Endodermal cell (in vitro differentiated cells): Measurements from ENCODE around the gene SPOP. TPM values are rescaled to one million over a fixed set of nuclear protein-coding genes. Genes with fewer than 3 reads are reported as not detected.

ENCODE experiments used
- DNase-seq: peaks from one replicate; pipeline ENCODE4 v3.0.0-alpha.2; 2017
- H3K27ac ChIP-seq: 2 replicates; pipeline ENCODE4 v1.5.1; 2013; ENCODE audit warnings: mild to moderate bottlenecking, low read depth, low read length, moderate library complexity
- H3K27me3 ChIP-seq: 2 replicates; pipeline ENCODE4 v1.6.1; 2013; ENCODE audit warnings: mild to moderate bottlenecking, low read length, moderate library complexity; ENCODE audit not compliant: insufficient read depth, control insufficient read depth, poor library complexity, severe bottlenecking
- H3K36me3 ChIP-seq: 2 replicates; pipeline ENCODE4 v1.7.0; 2013; ENCODE audit warnings: mild to moderate bottlenecking, low read length, moderate library complexity; ENCODE audit not compliant: control insufficient read depth, insufficient read depth
- H3K4me1 ChIP-seq: one replicate; pipeline ENCODE4 v1.7.0; 2013; ENCODE audit warnings: low read length; ENCODE audit not compliant: control insufficient read depth, insufficient read depth
- H3K4me3 ChIP-seq: 2 replicates; pipeline ENCODE4 v1.5.1; 2013; ENCODE audit warnings: mild to moderate bottlenecking, low read length, moderate library complexity
- H3K9ac ChIP-seq: 2 replicates; pipeline ENCODE4 v1.6.1; 2013; ENCODE audit warnings: mild to moderate bottlenecking, low read length, moderate library complexity; ENCODE audit not compliant: poor library complexity, severe bottlenecking; ENCODE audit errors: extremely low read depth
- H3K9me3 ChIP-seq: 2 replicates; pipeline ENCODE4 v1.6.1; 2013; ENCODE audit warnings: mild to moderate bottlenecking, low read length, moderate library complexity; ENCODE audit not compliant: control insufficient read depth
- H3K27ac Mint-ChIP-seq: 2 replicates; pipeline ENCODE4 v1.8.0; 2020; ENCODE audit warnings: mixed read lengths
- H3K27me3 Mint-ChIP-seq: 2 replicates; pipeline ENCODE4 v1.8.0; 2021; ENCODE audit warnings: mild to moderate bottlenecking, mixed read lengths; ENCODE audit not compliant: insufficient read depth
- H3K36me3 Mint-ChIP-seq: 2 replicates; pipeline ENCODE4 v1.8.0; 2020; ENCODE audit warnings: low read depth, mixed read lengths
- H3K4me1 Mint-ChIP-seq: 2 replicates; pipeline ENCODE4 v1.8.0; 2020; ENCODE audit warnings: mixed read lengths
- H3K4me3 Mint-ChIP-seq: 2 replicates; pipeline ENCODE4 v1.8.0; 2020; ENCODE audit warnings: mild to moderate bottlenecking, moderate library complexity, mixed read lengths
- H3K9me3 Mint-ChIP-seq: 2 replicates; pipeline ENCODE4 v1.8.0; 2020; ENCODE audit warnings: mild to moderate bottlenecking, mixed read lengths
- WGBS, 2 experiments: methylation state at CpG; one replicate each; pipeline versions ENCODE4 v1.1.5 to v1.1.7; 2013; ENCODE audit warnings: missing lambda C conversion rate in 2 of 2, mixed read lengths in 1 of 2; ENCODE audit not compliant: insufficient coverage in 1 of 2, insufficient read length in 1 of 2; 5-methylcytosine and 5-hydroxymethylcytosine counted together
- total RNA-seq, 2 donors: library from RNA; stranded (reverse); fragmentation: NEBNext Ultra II Directional in 1 of 2; extraction: Animal tissue kit (Norgen Biotek cat#: 25700) in 1 of 2; gene quantifications; 2 replicates in 1 of 2; 3 replicates in 1 of 2; pipeline ENCODE4 v1.2.1, GENCODE V29; 2021
- TF ChIP-seq, protein P1 (sequence below): fragments of 200-600 bp; sonication (generic); conservative IDR thresholded peaks from 2 replicates; pipeline ENCODE4 v1.5.0; 2021; ENCODE audit warnings: antibody characterized with exemption, mild to moderate bottlenecking

The SPOP gene
- total RNA-seq, 2 donors from 2014 or later = 39.9 to 41.3 TPM

DNA sequence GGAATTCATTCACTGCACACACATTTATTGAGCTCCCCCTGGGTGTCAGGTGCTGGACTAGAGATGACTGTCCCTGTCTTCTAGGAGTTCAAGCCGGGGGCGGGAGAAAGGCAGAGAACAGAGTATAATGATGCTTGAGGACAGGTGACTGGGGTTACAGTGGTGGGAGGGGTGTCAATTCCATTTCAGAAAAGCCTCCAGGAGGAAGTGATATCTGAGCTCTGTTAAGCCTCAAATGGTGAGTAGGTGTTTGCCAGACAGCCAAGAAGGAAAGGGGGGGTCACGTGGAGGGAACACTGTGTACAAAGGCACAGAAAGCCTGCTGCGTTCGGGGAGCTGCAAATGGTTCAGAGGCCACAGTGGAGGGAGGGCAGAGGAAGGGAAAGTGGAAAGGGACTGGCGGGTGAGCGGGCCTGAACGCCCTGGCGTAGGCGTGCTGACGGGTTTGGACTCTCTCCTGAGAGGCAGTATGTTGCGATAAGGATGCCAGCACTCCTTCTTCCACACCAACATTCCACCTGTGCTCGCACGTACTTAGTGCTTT lies 111.9 kb downstream of the SPOP start:
- no peak overlapping the region for H3K9ac ChIP-seq
- no peaks in the 10 kb centered on the region for H3K36me3 ChIP-seq
- no peaks in the 10 kb centered on the region for H3K9me3 ChIP-seq
- DNase-seq = no peak
- Mint-ChIP-seq H3K4me3 (no peak overlapping the region), H3K27me3 (peaks cover 39% of the 10 kb centered on the region), H3K9me3 (no peaks in the 10 kb centered on the region), H3K27ac (no peak overlapping the region), H3K36me3 (no peaks in the 10 kb centered on the region), H3K4me1 (peaks cover 6% of the 10 kb centered on the region)
- H3K4me1 ChIP-seq = no peaks in the 10 kb centered on the region
- H3K27me3 ChIP-seq = peaks cover 21% of the 10 kb centered on the region
- 78 to 81% methylated on average over 4 to 14 of the region's 14 CpGs for WGBS, 2 experiments
- TF ChIP-seq, protein P1, sequence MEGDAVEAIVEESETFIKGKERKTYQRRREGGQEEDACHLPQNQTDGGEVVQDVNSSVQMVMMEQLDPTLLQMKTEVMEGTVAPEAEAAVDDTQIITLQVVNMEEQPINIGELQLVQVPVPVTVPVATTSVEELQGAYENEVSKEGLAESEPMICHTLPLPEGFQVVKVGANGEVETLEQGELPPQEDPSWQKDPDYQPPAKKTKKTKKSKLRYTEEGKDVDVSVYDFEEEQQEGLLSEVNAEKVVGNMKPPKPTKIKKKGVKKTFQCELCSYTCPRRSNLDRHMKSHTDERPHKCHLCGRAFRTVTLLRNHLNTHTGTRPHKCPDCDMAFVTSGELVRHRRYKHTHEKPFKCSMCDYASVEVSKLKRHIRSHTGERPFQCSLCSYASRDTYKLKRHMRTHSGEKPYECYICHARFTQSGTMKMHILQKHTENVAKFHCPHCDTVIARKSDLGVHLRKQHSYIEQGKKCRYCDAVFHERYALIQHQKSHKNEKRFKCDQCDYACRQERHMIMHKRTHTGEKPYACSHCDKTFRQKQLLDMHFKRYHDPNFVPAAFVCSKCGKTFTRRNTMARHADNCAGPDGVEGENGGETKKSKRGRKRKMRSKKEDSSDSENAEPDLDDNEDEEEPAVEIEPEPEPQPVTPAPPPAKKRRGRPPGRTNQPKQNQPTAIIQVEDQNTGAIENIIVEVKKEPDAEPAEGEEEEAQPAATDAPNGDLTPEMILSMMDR = no peak
- no peak overlapping the region for H3K27ac ChIP-seq
- no peak overlapping the region for H3K4me3 ChIP-seq

DNA sequence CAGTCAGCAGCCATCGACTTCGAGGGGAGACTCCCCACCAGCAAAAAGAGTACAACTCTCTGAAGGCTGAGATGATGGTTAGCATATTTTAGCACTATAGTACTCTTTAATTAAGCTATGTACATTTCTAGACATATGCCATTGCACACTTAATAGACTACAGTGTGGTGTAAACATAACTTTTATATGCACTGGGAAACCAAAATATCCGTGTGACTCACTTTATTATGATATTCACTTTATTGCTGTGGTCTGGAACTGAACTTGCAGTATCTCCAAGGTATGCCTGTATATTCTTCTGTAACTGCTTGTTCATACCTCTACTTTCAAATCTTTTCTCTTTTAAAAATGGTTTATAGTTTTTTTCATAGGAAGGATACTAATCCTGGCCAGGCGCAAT lies 113.3 kb downstream of the SPOP start:
- H3K27me3 Mint-ChIP-seq = peaks cover 30% of the 10 kb centered on the region
- no peaks in the 10 kb centered on the region for H3K4me1 ChIP-seq
- H3K4me1 Mint-ChIP-seq = peaks cover 6% of the 10 kb centered on the region
- H3K4me3 Mint-ChIP-seq = no peak overlapping the region
- TF ChIP-seq, protein P1 = no peak
- no peak overlapping the region for H3K27ac Mint-ChIP-seq
- H3K9me3 Mint-ChIP-seq = no peaks in the 10 kb centered on the region
- H3K27me3 ChIP-seq = peaks cover 16% of the 10 kb centered on the region
- no peaks in the 10 kb centered on the region for H3K9me3 ChIP-seq
- no peaks in the 10 kb centered on the region for H3K36me3 Mint-ChIP-seq
- DNase-seq = no peak
- WGBS, 2 experiments = 95 to 100% methylated on average over 2 to 4 of the region's 4 CpGs
- H3K9ac ChIP-seq = no peak overlapping the region
- no peaks in the 10 kb centered on the region for H3K36me3 ChIP-seq
- H3K4me3 ChIP-seq = no peak overlapping the region
- H3K27ac ChIP-seq = no peak overlapping the region

DNA sequence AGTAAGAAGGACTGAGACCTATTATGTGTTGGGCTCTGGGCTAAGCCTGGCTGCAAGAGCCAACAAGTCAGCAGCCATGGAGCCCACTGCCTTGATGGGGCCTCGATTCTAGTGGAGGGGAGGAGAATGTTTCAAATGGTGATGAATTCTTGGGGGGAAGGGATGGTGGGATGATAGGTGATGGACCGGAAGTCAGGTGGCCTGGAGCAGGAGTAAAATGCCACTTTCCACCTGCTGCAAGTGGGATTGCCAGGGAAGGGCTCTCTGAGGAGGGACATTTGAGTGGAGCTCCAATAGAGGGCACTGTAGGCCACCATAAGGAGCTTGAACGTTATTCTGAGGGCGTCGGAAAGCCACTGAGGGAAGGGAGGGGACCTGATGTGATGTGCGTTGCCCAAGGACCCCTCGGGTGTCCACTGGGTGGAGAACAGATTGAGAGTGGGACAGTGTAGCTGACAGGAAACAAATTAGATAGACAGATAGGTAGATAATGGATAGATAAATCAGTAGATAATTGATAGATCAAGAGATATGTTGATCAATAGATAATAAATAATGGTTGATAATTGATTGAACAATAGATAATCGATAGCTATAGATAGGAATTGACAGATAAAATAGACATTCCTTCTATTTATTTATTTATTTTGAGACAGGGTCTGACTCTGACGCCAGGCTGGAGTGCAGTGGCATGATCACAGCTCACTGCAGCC lies 120.4 kb downstream of the SPOP start:
- DNase-seq = peak; percentile 87
- Mint-ChIP-seq H3K4me3 (no peak overlapping the region), H3K4me1 (no peaks in the 10 kb centered on the region), H3K36me3 (no peaks in the 10 kb centered on the region), H3K27me3 (peaks cover 23% of the 10 kb centered on the region), H3K9me3 (no peaks in the 10 kb centered on the region), H3K27ac (no peak overlapping the region)
- Histone ChIP-seq H3K4me3 (no peak overlapping the region), H3K27me3 (peaks cover 19% of the 10 kb centered on the region), H3K36me3 (no peaks in the 10 kb centered on the region), H3K4me1 (no peaks in the 10 kb centered on the region), H3K27ac (no peak overlapping the region), H3K9ac (no peak overlapping the region), H3K9me3 (no peaks in the 10 kb centered on the region)
- TF ChIP-seq, protein P1 = peak; percentile 83
- WGBS, 2 experiments = 21 to 32% methylated on average over 8 to 9 of the region's 9 CpGs
